ENCODE measurements around the gene APP. TPM values are rescaled to one million over a fixed set of nuclear protein-coding genes. Genes with fewer than 3 reads are reported as not detected.

The APP gene
- total and polyA plus RNA-seq, 2 of the 13 experiments (the other 11 are each of a cell fraction or from before 2014, with no cell fraction given), result 70.6 to 262 TPM

DNA sequence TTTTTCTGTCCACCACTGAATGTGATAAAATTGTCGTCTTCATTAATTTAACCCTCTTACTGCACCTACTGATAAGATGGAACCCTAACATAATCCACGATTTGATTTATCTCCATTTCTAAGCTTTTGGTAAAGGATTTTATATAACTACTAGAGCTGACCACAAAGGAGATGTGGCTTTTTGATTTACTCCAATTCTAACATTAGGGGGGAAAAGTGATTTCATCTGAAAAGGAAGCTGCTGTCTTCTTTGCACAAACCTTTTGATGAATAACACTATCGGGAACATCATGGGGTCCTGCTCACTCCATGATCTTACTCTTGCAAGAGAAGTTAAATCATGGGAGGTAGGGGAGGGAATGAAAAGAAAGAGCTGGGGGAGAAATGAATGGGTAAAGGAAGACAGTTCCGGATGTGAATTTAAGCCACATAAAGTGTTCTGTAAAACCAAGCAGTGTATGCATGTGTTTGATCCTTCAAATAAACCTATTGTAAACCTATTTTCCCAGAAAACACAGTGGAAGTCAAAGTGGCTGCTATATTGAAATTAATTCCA, 274.0 kb downstream of the APP start:
- FAIRE-seq (no peak), DNase-seq (ENCODE audit: low spot score) (no peak), ATAC-seq (no peak)
- ChIA-PET POLR2A (no interaction called here), CTCF (ENCODE audit: low intra/inter-chr PET ratio, low total read pairs) (no interaction called here)
- Histone ChIP-seq H3K9me3 (ENCODE audit: low read length) (no peaks in the 10 kb centered on the region), H2AFZ (ENCODE audit: low read length) (no peak overlapping the region), H3K4me2 (ENCODE audit: low read depth, low read length) (no peak overlapping the region), H3K36me3 (replicated peaks in 1 of 2; ENCODE audit: control insufficient read depth in 1 of 2, insufficient read depth in 2 of 2, low read length in 2 of 2) (peaks cover 5 to 11% of the 10 kb centered on the region in 2 experiments; a peak in 3 of 5 replicates), H3K9ac (ENCODE audit: insufficient read depth, low read depth, low read length) (no peak overlapping the region), H3K27ac (ENCODE audit: extremely low read length, insufficient read depth, low read length) (no peak overlapping the region), H3K4me3 (replicated peaks in 1 of 3; ENCODE audit: insufficient read depth in 1 of 3, low read depth in 2 of 3, low read length in 3 of 3) (no peak overlapping the region), H3K27me3 (ENCODE audit: control insufficient read depth in 1 of 2, insufficient read depth in 2 of 2, low read length in 2 of 2) (no peaks in the 10 kb centered on the region), H4K20me1 (ENCODE audit: insufficient read depth, low read length) (no peaks in the 10 kb centered on the region), H3K4me1 (ENCODE audit: insufficient read depth, low read length) (no peaks in the 10 kb centered on the region), H3K79me2 (ENCODE audit: insufficient read depth, low read length) (no peaks in the 10 kb centered on the region)
- intact Hi-C loops (cut with micrococcal nuclease; ENCODE audit: unreplicated experiment), result no loop called here
- TF ChIP-seq, protein P1, sequence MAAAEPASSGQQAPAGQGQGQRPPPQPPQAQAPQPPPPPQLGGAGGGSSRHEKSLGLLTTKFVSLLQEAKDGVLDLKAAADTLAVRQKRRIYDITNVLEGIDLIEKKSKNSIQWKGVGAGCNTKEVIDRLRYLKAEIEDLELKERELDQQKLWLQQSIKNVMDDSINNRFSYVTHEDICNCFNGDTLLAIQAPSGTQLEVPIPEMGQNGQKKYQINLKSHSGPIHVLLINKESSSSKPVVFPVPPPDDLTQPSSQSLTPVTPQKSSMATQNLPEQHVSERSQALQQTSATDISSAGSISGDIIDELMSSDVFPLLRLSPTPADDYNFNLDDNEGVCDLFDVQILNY (CRISPR knock-in tag; conservative IDR thresholded peaks at IDR 0.05), result no peak
- TF ChIP-seq PHF21A (CRISPR knock-in tag; IDR thresholded peaks at IDR 0.05) (no peak), HMG20A (CRISPR knock-in tag; IDR thresholded peaks at IDR 0.05; ENCODE audit: borderline replicate concordance) (no peak), ZNF777 (CRISPR knock-in tag; IDR thresholded peaks at IDR 0.05) (no peak), SIX1 (CRISPR knock-in tag; IDR thresholded peaks at IDR 0.05; ENCODE audit: borderline replicate concordance) (no peak), MYNN (CRISPR knock-in tag; IDR thresholded peaks at IDR 0.05; ENCODE audit: low read depth) (no peak)
- TF ChIP-seq, protein P2, sequence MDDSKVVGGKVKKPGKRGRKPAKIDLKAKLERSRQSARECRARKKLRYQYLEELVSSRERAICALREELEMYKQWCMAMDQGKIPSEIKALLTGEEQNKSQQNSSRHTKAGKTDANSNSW (CRISPR knock-in tag; IDR thresholded peaks at IDR 0.05; ENCODE audit: borderline replicate concordance), result no peak
- BruUV-seq (replicated peaks), result no TSS peak
- in situ Hi-C loops (cut with HindIII; ENCODE audit: extremely low pct_ligation_motif_present, low pct_unique_long_range_greater_than_20kb), result no loop called here
- WGBS (ENCODE audit: low lambda C conversion rate), result 55% methylated on average over 4 of the region's 4 CpGs

Measured in HepG2 (cell line).